GM12892 (cell line): Measurements from ENCODE around the gene CEP44.

Experiments used
- POLR2A ChIP-seq: IDR thresholded peaks from 2 replicates; pipeline ENCODE4 v1.6.1; 2011; ENCODE audit warnings: low read depth, low read length, control low read depth
- POLR2AphosphoS5 ChIP-seq: IDR thresholded peaks from 2 replicates; pipeline ENCODE4 v1.6.1; 2011; ENCODE audit warnings: low read depth, low read length, control low read depth
- TAF1 ChIP-seq: IDR thresholded peaks from 2 replicates; pipeline ENCODE4 v1.6.1; 2011; ENCODE audit warnings: low read depth, mild to moderate bottlenecking, control low read depth, low read length, borderline replicate concordance

DNA sequence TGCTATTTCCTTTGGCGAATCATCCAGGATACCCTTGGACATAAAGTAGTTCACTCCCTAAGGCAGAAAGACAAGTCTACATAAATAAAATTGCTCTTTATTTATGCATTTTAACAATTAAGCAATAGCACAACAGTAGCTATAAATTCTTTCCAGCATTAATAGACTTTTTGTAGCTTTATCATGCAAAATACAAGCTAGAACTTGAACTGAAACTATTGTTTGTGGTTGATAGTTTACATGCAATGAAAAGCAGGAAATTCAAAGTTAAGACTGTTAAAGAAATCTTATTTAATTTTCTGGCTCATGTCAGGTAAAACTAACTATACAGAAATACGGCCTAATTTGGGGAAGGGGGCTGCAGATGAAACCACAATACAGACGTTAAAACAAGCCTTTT is 42.5 kb upstream of the CEP44 start:
- TF ChIP-seq POLR2AphosphoS5 (no peak), POLR2A (no peak), TAF1 (no peak)
